ENCODE results near the gene ZNF432.

- TF ChIP-seq REST (IDR thresholded peaks at IDR 0.05; ENCODE audit: borderline replicate concordance in 1 of 2, low read depth in 1 of 2, low read length in 2 of 2), result no peak
- TF ChIP-seq ZNF589 (CRISPR knock-in tag; conservative IDR thresholded peaks at IDR 0.05), result no peak
- TF ChIP-seq RXRA (CRISPR knock-in tag; IDR thresholded peaks at IDR 0.05), result no peak
- TF ChIP-seq ZBTB21 (CRISPR knock-in tag; IDR thresholded peaks at IDR 0.05), result no peak
Measured at GRCh38 chr19:52065399-52065798, 16.8 kb upstream of the ZNF432 start.
